Measurements from ENCODE around the gene RPUSD1.

RPUSD1 gene

GRCh38 chr16:770411-770810 is 17.8 kb downstream of the RPUSD1 start:
- DNase-seq (ENCODE audit: low read depth), result no peak
- no peak overlapping the region for H3K4me3 ChIP-seq (ENCODE audit: low read length)
- no peak for TF ChIP-seq CTCF (conservative IDR thresholded peaks at IDR 0.05; ENCODE audit: low read depth, low read length)

- H3K4me3 ChIP-seq (ENCODE audit: low read length), result no peak overlapping the region
- TF ChIP-seq CTCF (conservative IDR thresholded peaks at IDR 0.05; ENCODE audit: low read depth, low read length), result no peak
- DNase-seq (ENCODE audit: low read depth), result no peak
Measured at GRCh38 chr16:769934-770333, 18.2 kb downstream of the RPUSD1 start.

GRCh38 chr16:769184-769784 is 18.9 kb downstream of the RPUSD1 start:
- no peak for DNase-seq (ENCODE audit: low read depth)
- no peak for TF ChIP-seq CTCF (conservative IDR thresholded peaks at IDR 0.05; ENCODE audit: low read depth, low read length)
- H3K4me3 ChIP-seq (ENCODE audit: low read length), result no peak overlapping the region

- H3K4me3 ChIP-seq (ENCODE audit: low read length), result no peak overlapping the region
- TF ChIP-seq CTCF (conservative IDR thresholded peaks at IDR 0.05; ENCODE audit: low read depth, low read length), result no peak
- no peak for DNase-seq (ENCODE audit: low read depth)
Measured at GRCh38 chr16:768428-768827, 19.8 kb downstream of the RPUSD1 start.

GRCh38 chr16:767743-768235 is 20.4 kb downstream of the RPUSD1 start:
- DNase-seq (ENCODE audit: low read depth), result no peak
- no peak overlapping the region for H3K4me3 ChIP-seq (ENCODE audit: low read length)
- no peak for TF ChIP-seq CTCF (conservative IDR thresholded peaks at IDR 0.05; ENCODE audit: low read depth, low read length)

- DNase-seq (ENCODE audit: low read depth), result no peak
- no peak for TF ChIP-seq CTCF (conservative IDR thresholded peaks at IDR 0.05; ENCODE audit: low read depth, low read length)
- H3K4me3 ChIP-seq (ENCODE audit: low read length), result no peak overlapping the region
Measured at GRCh38 chr16:766820-767640, 21.2 kb downstream of the RPUSD1 start.
